ENCODE data around the gene LHX4.

The LHX4 gene

GRCh38 chr1:180294711-180295110 lies 64.6 kb downstream of the LHX4 start:
- no peak for DNase-seq (ENCODE audit: low read depth in 1 of 2, low spot score in 1 of 2)

GRCh38 chr1:180295999-180296398 lies 65.9 kb downstream of the LHX4 start:
- no peak for DNase-seq (ENCODE audit: low read depth in 1 of 2, low spot score in 1 of 2)

GRCh38 chr1:180299479-180300221 lies 69.6 kb downstream of the LHX4 start:
- no peak for DNase-seq (ENCODE audit: low read depth in 1 of 2, low spot score in 1 of 2)

GRCh38 chr1:180301135-180301742 lies 71.2 kb downstream of the LHX4 start:
- no peak for DNase-seq (ENCODE audit: low read depth in 1 of 2, low spot score in 1 of 2)

GRCh38 chr1:180309338-180309737 lies 79.3 kb downstream of the LHX4 start:
- DNase-seq (ENCODE audit: low read depth in 1 of 2, low spot score in 1 of 2): no peak

- DNase-seq (ENCODE audit: low read depth in 1 of 2, low spot score in 1 of 2): no peak
Measured at GRCh38 chr1:180310095-180310494, 80.0 kb downstream of the LHX4 start.

- no peak for DNase-seq (ENCODE audit: low read depth in 1 of 2, low spot score in 1 of 2)
Measured at GRCh38 chr1:180311011-180311730, 81.1 kb downstream of the LHX4 start.

GRCh38 chr1:180312926-180313325 lies 82.9 kb downstream of the LHX4 start:
- no peak for DNase-seq (ENCODE audit: low read depth in 1 of 2, low spot score in 1 of 2)

- DNase-seq (ENCODE audit: low read depth in 1 of 2, low spot score in 1 of 2): no peak
Measured at GRCh38 chr1:180327089-180327488, 97.0 kb downstream of the LHX4 start.
